Measurements from ENCODE around the gene ANGPT4. TPM values are rescaled to one million over a fixed set of nuclear protein-coding genes. Genes with fewer than 3 reads are reported as not detected.

The ANGPT4 gene
- total RNA-seq, 1 experiment from 2014 or later = 0.20 TPM

DNA sequence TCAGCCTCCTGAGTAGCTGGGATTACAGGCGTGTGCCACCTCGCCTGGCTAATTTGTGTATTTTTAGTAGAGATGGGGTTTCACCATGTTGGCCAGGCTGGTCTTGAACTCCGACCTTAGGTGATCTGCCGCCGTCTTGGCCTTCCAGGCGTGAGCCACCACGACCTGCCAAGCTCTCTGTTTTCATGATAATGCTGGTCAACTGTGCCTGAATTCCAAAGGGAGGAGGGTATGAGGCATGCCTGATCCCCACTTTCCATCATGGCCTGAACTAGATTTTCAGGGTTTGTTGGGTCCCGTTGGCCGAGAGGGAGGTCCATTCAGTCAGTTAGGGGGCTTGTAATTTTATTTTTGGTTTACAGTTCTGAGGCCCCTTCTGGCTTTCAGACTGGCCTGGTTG lies 28.0 kb upstream of the ANGPT4 start (continued):
- TF ChIP-seq JAZF1 (CRISPR knock-in tag; IDR thresholded peaks at IDR 0.05) = no peak
- TF ChIP-seq HMGA2 (CRISPR knock-in tag; IDR thresholded peaks at IDR 0.05) = no peak
- TF ChIP-seq, protein P1, sequence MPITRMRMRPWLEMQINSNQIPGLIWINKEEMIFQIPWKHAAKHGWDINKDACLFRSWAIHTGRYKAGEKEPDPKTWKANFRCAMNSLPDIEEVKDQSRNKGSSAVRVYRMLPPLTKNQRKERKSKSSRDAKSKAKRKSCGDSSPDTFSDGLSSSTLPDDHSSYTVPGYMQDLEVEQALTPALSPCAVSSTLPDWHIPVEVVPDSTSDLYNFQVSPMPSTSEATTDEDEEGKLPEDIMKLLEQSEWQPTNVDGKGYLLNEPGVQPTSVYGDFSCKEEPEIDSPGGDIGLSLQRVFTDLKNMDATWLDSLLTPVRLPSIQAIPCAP (CRISPR knock-in tag; IDR thresholded peaks at IDR 0.05) = no peak
- TF ChIP-seq, protein P2, sequence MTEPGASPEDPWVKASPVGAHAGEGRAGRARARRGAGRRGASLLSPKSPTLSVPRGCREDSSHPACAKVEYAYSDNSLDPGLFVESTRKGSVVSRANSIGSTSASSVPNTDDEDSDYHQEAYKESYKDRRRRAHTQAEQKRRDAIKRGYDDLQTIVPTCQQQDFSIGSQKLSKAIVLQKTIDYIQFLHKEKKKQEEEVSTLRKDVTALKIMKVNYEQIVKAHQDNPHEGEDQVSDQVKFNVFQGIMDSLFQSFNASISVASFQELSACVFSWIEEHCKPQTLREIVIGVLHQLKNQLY (CRISPR knock-in tag; IDR thresholded peaks at IDR 0.05) = no peak
- TF ChIP-seq ZNF219 (CRISPR knock-in tag; IDR thresholded peaks at IDR 0.05; ENCODE audit: borderline replicate concordance) = no peak
- TF ChIP-seq SMAD3 (CRISPR knock-in tag; IDR thresholded peaks at IDR 0.05; ENCODE audit: borderline replicate concordance) = no peak
- no peak for TF ChIP-seq ZNF263 (CRISPR knock-in tag; IDR thresholded peaks at IDR 0.05; ENCODE audit: low read depth)
- no peak for TF ChIP-seq NR1H2 (CRISPR knock-in tag; IDR thresholded peaks at IDR 0.05)
- TF ChIP-seq MXD4 (CRISPR knock-in tag; IDR thresholded peaks at IDR 0.05; ENCODE audit: borderline replicate concordance) = no peak
- no peak for TF ChIP-seq MYBL2 (CRISPR knock-in tag; IDR thresholded peaks at IDR 0.05)
- TF ChIP-seq, protein P3, sequence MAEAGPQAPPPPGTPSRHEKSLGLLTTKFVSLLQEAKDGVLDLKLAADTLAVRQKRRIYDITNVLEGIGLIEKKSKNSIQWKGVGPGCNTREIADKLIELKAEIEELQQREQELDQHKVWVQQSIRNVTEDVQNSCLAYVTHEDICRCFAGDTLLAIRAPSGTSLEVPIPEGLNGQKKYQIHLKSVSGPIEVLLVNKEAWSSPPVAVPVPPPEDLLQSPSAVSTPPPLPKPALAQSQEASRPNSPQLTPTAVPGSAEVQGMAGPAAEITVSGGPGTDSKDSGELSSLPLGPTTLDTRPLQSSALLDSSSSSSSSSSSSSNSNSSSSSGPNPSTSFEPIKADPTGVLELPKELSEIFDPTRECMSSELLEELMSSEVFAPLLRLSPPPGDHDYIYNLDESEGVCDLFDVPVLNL (CRISPR knock-in tag; IDR thresholded peaks at IDR 0.05; ENCODE audit: borderline replicate concordance, low read depth) = no peak

DNA sequence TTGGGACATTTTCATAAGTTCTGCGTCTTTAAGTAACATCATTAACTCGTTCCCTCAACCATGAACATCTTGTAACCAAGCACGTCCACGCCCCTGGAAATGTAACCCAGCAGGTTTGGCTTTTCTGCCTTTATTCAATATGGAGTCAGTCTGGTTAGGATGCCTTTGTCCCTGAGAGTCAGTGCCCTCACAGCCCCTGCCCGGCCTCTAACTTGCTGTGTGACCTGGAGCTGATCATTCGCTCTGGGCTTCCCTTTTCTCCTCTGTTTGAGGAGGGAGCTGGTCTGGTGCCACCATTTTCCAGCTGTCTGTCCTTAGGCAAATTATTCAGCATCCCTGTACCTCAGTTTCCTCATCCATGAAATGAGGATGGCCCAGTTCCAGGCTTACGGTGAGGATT lies 26.5 kb upstream of the ANGPT4 start:
- no peaks in the 10 kb centered on the region for H3K36me3 Mint-ChIP-seq
- H3K4me1 Mint-ChIP-seq = peaks cover 31% of the 10 kb centered on the region
- ChIA-PET CTCF (interaction anchor here (0.6 to 2.6 kb wide), 2 partner anchors 11 to 26 kb away, joined by 3 to 6 read pairs; partner anchors contain the start of gene ANGPT4), POLR2A (no interaction called here)
- no peaks in the 10 kb centered on the region; the same call in 1 of the 2 replicates for H3K27me3 Mint-ChIP-seq (ENCODE audit: low read depth)
- H3K9me3 Mint-ChIP-seq = no peaks in the 10 kb centered on the region
- no peak overlapping the region for H3K27ac Mint-ChIP-seq
- DNase-seq (ENCODE audit: low spot score) (no peak), ATAC-seq (no peak)
- H3K4me3 Mint-ChIP-seq = no peak overlapping the region
- TF ChIP-seq ZNF121 (CRISPR knock-in tag; IDR thresholded peaks at IDR 0.05) = no peak
- TF ChIP-seq TEAD4 (CRISPR knock-in tag; IDR thresholded peaks at IDR 0.05) = no peak
- TF ChIP-seq, protein P4, sequence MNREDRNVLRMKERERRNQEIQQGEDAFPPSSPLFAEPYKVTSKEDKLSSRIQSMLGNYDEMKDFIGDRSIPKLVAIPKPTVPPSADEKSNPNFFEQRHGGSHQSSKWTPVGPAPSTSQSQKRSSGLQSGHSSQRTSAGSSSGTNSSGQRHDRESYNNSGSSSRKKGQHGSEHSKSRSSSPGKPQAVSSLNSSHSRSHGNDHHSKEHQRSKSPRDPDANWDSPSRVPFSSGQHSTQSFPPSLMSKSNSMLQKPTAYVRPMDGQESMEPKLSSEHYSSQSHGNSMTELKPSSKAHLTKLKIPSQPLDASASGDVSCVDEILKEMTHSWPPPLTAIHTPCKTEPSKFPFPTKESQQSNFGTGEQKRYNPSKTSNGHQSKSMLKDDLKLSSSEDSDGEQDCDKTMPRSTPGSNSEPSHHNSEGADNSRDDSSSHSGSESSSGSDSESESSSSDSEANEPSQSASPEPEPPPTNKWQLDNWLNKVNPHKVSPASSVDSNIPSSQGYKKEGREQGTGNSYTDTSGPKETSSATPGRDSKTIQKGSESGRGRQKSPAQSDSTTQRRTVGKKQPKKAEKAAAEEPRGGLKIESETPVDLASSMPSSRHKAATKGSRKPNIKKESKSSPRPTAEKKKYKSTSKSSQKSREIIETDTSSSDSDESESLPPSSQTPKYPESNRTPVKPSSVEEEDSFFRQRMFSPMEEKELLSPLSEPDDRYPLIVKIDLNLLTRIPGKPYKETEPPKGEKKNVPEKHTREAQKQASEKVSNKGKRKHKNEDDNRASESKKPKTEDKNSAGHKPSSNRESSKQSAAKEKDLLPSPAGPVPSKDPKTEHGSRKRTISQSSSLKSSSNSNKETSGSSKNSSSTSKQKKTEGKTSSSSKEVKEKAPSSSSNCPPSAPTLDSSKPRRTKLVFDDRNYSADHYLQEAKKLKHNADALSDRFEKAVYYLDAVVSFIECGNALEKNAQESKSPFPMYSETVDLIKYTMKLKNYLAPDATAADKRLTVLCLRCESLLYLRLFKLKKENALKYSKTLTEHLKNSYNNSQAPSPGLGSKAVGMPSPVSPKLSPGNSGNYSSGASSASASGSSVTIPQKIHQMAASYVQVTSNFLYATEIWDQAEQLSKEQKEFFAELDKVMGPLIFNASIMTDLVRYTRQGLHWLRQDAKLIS (CRISPR knock-in tag; IDR thresholded peaks at IDR 0.05; ENCODE audit: borderline replicate concordance) = no peak
- no peak for TF ChIP-seq TEAD1 (CRISPR knock-in tag; IDR thresholded peaks at IDR 0.05)
- no peak for TF ChIP-seq SP1 (CRISPR knock-in tag; conservative IDR thresholded peaks at IDR 0.05)
- no peak for TF ChIP-seq FOXK1 (CRISPR knock-in tag; IDR thresholded peaks at IDR 0.05)
- no peak for TF ChIP-seq RELA (CRISPR knock-in tag; IDR thresholded peaks at IDR 0.05; ENCODE audit: borderline replicate concordance)
- no peak for TF ChIP-seq NFE2L1 (CRISPR knock-in tag; IDR thresholded peaks at IDR 0.05)
- TF ChIP-seq, protein P5, sequence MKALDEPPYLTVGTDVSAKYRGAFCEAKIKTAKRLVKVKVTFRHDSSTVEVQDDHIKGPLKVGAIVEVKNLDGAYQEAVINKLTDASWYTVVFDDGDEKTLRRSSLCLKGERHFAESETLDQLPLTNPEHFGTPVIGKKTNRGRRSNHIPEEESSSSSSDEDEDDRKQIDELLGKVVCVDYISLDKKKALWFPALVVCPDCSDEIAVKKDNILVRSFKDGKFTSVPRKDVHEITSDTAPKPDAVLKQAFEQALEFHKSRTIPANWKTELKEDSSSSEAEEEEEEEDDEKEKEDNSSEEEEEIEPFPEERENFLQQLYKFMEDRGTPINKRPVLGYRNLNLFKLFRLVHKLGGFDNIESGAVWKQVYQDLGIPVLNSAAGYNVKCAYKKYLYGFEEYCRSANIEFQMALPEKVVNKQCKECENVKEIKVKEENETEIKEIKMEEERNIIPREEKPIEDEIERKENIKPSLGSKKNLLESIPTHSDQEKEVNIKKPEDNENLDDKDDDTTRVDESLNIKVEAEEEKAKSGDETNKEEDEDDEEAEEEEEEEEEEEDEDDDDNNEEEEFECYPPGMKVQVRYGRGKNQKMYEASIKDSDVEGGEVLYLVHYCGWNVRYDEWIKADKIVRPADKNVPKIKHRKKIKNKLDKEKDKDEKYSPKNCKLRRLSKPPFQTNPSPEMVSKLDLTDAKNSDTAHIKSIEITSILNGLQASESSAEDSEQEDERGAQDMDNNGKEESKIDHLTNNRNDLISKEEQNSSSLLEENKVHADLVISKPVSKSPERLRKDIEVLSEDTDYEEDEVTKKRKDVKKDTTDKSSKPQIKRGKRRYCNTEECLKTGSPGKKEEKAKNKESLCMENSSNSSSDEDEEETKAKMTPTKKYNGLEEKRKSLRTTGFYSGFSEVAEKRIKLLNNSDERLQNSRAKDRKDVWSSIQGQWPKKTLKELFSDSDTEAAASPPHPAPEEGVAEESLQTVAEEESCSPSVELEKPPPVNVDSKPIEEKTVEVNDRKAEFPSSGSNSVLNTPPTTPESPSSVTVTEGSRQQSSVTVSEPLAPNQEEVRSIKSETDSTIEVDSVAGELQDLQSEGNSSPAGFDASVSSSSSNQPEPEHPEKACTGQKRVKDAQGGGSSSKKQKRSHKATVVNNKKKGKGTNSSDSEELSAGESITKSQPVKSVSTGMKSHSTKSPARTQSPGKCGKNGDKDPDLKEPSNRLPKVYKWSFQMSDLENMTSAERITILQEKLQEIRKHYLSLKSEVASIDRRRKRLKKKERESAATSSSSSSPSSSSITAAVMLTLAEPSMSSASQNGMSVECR (CRISPR knock-in tag; IDR thresholded peaks at IDR 0.05; ENCODE audit: borderline replicate concordance) = no peak
- TF ChIP-seq, protein P6, sequence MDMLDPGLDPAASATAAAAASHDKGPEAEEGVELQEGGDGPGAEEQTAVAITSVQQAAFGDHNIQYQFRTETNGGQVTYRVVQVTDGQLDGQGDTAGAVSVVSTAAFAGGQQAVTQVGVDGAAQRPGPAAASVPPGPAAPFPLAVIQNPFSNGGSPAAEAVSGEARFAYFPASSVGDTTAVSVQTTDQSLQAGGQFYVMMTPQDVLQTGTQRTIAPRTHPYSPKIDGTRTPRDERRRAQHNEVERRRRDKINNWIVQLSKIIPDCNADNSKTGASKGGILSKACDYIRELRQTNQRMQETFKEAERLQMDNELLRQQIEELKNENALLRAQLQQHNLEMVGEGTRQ (CRISPR knock-in tag; IDR thresholded peaks at IDR 0.05) = no peak
- no peak for TF ChIP-seq MXD4 (CRISPR knock-in tag; IDR thresholded peaks at IDR 0.05; ENCODE audit: borderline replicate concordance)
- TF ChIP-seq, protein P7, sequence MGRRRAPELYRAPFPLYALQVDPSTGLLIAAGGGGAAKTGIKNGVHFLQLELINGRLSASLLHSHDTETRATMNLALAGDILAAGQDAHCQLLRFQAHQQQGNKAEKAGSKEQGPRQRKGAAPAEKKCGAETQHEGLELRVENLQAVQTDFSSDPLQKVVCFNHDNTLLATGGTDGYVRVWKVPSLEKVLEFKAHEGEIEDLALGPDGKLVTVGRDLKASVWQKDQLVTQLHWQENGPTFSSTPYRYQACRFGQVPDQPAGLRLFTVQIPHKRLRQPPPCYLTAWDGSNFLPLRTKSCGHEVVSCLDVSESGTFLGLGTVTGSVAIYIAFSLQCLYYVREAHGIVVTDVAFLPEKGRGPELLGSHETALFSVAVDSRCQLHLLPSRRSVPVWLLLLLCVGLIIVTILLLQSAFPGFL (CRISPR knock-in tag; IDR thresholded peaks at IDR 0.05; ENCODE audit: borderline replicate concordance) = no peak
- TF ChIP-seq, protein P3 (CRISPR knock-in tag; IDR thresholded peaks at IDR 0.05; ENCODE audit: borderline replicate concordance, low read depth) = no peak
- no peak for TF ChIP-seq ZNF317 (CRISPR knock-in tag; IDR thresholded peaks at IDR 0.05; ENCODE audit: borderline replicate concordance, low read depth)

Measured in WTC11 (cell line).